ENCODE results near the gene ATF7IP.

- TF ChIP-seq, protein P1, sequence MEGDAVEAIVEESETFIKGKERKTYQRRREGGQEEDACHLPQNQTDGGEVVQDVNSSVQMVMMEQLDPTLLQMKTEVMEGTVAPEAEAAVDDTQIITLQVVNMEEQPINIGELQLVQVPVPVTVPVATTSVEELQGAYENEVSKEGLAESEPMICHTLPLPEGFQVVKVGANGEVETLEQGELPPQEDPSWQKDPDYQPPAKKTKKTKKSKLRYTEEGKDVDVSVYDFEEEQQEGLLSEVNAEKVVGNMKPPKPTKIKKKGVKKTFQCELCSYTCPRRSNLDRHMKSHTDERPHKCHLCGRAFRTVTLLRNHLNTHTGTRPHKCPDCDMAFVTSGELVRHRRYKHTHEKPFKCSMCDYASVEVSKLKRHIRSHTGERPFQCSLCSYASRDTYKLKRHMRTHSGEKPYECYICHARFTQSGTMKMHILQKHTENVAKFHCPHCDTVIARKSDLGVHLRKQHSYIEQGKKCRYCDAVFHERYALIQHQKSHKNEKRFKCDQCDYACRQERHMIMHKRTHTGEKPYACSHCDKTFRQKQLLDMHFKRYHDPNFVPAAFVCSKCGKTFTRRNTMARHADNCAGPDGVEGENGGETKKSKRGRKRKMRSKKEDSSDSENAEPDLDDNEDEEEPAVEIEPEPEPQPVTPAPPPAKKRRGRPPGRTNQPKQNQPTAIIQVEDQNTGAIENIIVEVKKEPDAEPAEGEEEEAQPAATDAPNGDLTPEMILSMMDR (IDR thresholded peaks at IDR 0.05; ENCODE audit: low read depth, low read length): no peak
- no peak for TF ChIP-seq MAX (IDR thresholded peaks at IDR 0.05; ENCODE audit: low read depth, low read length)
These were observed 8.0 kb upstream of the ATF7IP start for GRCh38 chr12:14357486-14357885.
